Glutamatergic neuron (in vitro differentiated cells): ENCODE measurements around the gene COX7A2L. TPM values are rescaled to one million over a fixed set of nuclear protein-coding genes. Genes with fewer than 3 reads are reported as not detected.
"Not testable (repeated sequence)": the region's sequence is repeated elsewhere in the genome, so short reads cannot be mapped to it uniquely, and the experiment has no call there.

ENCODE experiments used
- DNase-seq: peaks from one replicate; pipeline ENCODE4 v3.0.0; 2022
- H3K27ac Mint-ChIP-seq: one replicate; pipeline ENCODE4 v1.8.0; 2020; ENCODE audit warnings: mild to moderate bottlenecking, mixed read lengths, inconsistent platforms; ENCODE audit not compliant: unreplicated experiment
- H3K27me3 Mint-ChIP-seq: one replicate; pipeline ENCODE4 v1.8.0; 2020; ENCODE audit warnings: mild to moderate bottlenecking, moderate library complexity, mixed read lengths, inconsistent platforms; ENCODE audit not compliant: unreplicated experiment
- H3K36me3 Mint-ChIP-seq: one replicate; pipeline ENCODE4 v1.8.0; 2020; ENCODE audit warnings: mild to moderate bottlenecking, mixed read lengths, inconsistent platforms; ENCODE audit not compliant: unreplicated experiment
- H3K4me1 Mint-ChIP-seq: one replicate; pipeline ENCODE4 v1.8.0; 2020; ENCODE audit warnings: mild to moderate bottlenecking, low read depth, mixed read lengths, inconsistent platforms; ENCODE audit not compliant: unreplicated experiment
- H3K4me3 Mint-ChIP-seq: one replicate; pipeline ENCODE4 v1.8.0; 2020; ENCODE audit warnings: mild to moderate bottlenecking, mixed read lengths, inconsistent platforms; ENCODE audit not compliant: unreplicated experiment
- H3K9me3 Mint-ChIP-seq: one replicate; pipeline ENCODE4 v1.8.0; 2020; ENCODE audit warnings: mild to moderate bottlenecking, moderate library complexity, mixed read lengths, inconsistent platforms; ENCODE audit not compliant: unreplicated experiment
- CTCF ChIP-seq: fragments of 200-600 bp; sonication (generic); IDR thresholded peaks from one replicate; pipeline ENCODE4 v1.5.0; 2021; ENCODE audit not compliant: partially characterized antibody, unreplicated experiment
- total RNA-seq: library from RNA; stranded (reverse); fragmentation: NEBNext Ultra II Directional; extraction: Animal tissue kit (Norgen Biotek cat#: 25700); gene quantifications from one replicate; pipeline ENCODE4 v1.2.1, GENCODE V29; 2021; ENCODE audit not compliant: unreplicated experiment

COX7A2L gene
- total RNA-seq, 1 donor from 2014 or later, result 98.8 TPM

GRCh38 chr2:42337356-42337820 is 23.6 kb downstream of the COX7A2L start:
- DNase-seq, result no peak
- H3K27ac Mint-ChIP-seq, result no peak overlapping the region
- peaks cover 8% of the 10 kb centered on the region for H3K36me3 Mint-ChIP-seq
- peaks cover 8% of the 10 kb centered on the region for H3K4me1 Mint-ChIP-seq
- H3K27me3 Mint-ChIP-seq, result peaks cover 3% of the 10 kb centered on the region
- H3K4me3 Mint-ChIP-seq, result no peak overlapping the region
- H3K9me3 Mint-ChIP-seq, result peaks cover 5% of the 10 kb centered on the region
- no peak for TF ChIP-seq CTCF

GRCh38 chr2:42336361-42336965 is 24.6 kb downstream of the COX7A2L start:
- DNase-seq, result no peak
- Mint-ChIP-seq H3K36me3 (peaks cover 8% of the 10 kb centered on the region), H3K4me3 (no peak overlapping the region), H3K4me1 (peaks cover 4% of the 10 kb centered on the region), H3K9me3 (peaks cover 5% of the 10 kb centered on the region), H3K27me3 (peaks cover 3% of the 10 kb centered on the region), H3K27ac (no peak overlapping the region)
- no peak for TF ChIP-seq CTCF

GRCh38 chr2:42335514-42336104 is 25.4 kb downstream of the COX7A2L start:
- TF ChIP-seq CTCF, result no peak
- DNase-seq, result no peak
- H3K9me3 Mint-ChIP-seq, result peaks cover 5% of the 10 kb centered on the region
- no peak overlapping the region for H3K27ac Mint-ChIP-seq
- no peak overlapping the region for H3K4me3 Mint-ChIP-seq
- H3K27me3 Mint-ChIP-seq, result peaks cover 3% of the 10 kb centered on the region
- peaks cover 4% of the 10 kb centered on the region for H3K4me1 Mint-ChIP-seq
- H3K36me3 Mint-ChIP-seq, result peaks cover 7% of the 10 kb centered on the region

- H3K4me3 Mint-ChIP-seq, DNase-seq, H3K27ac Mint-ChIP-seq, H3K36me3 Mint-ChIP-seq, H3K4me1 Mint-ChIP-seq, H3K9me3 Mint-ChIP-seq, H3K27me3 Mint-ChIP-seq: not testable (repeated sequence)
These were observed 26.2 kb downstream of the COX7A2L start for GRCh38 chr2:42334865-42335264.

GRCh38 chr2:42334220-42334619 is 26.8 kb downstream of the COX7A2L start:
- no peak for TF ChIP-seq CTCF
- no peaks in the 10 kb centered on the region for H3K36me3 Mint-ChIP-seq

More at GRCh38 chr2:42334220-42334619, 26.8 kb downstream of the COX7A2L start:
- Mint-ChIP-seq H3K4me3 (no peak overlapping the region), H3K4me1 (peaks cover 4% of the 10 kb centered on the region), H3K9me3 (peaks cover 3% of the 10 kb centered on the region), H3K27me3 (no peaks in the 10 kb centered on the region), H3K27ac (no peak overlapping the region)
- DNase-seq, result no peak
